ENCODE results near the gene MTX1.
A peak's percentile ranks its signal among the peaks of the same experiment; 100 is the strongest.
"Not testable (repeated sequence)": the region's sequence is repeated elsewhere in the genome, so short reads cannot be mapped to it uniquely, and the experiment has no call there.

Gene MTX1

DNA sequence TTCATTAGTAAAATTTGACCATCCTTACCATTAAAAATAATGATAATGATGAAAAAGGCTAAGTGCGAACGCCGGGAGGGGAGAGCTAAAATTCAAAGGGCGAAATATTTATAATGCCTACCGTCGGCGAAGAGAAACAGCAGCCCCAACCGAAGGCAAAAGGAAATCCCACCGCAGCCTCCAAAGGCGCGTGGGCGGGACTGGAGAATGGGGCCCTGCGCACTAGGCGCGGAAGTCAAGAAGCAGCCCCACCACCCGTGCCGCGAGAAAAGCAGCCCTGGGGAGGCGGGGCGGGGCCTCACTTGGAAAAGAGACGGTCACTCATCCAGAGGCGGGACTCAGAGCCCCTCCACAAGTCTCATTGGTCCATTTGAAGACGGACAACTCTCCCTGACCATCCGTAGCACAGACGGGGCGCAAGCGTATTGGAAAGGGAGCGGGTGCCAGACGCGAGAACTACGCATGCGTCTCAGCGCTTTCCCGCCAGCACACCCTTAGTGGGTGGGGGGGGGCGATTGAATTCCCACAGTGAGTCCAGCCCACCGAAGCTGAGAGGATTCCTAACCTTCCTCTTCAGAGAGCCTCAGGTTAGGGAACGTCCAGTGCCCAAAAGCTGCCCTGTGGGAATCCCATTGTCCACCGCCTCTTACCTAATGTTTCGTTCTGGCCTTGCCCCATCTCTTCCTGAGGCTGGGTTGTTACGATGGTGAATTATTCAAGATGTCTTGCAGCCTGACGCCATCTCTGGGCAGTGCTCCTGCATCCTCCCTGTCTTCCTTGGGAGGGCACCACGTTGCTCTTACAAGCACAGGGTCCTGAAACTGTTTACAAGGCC, 19.0 kb downstream of the MTX1 start:
- 0 to 2% methylated on average over 23 to 26 of the region's 42 CpGs for WGBS, 2 experiments (ENCODE audit: insufficient coverage in 2 of 2)
- Histone ChIP-seq H3K27ac (ENCODE audit: low read depth, low read length, severe bottlenecking) (peak overlapping the region; percentile 97), H3K4me1 (ENCODE audit: control insufficient read depth, insufficient read depth, low read length, poor library complexity, severe bottlenecking) (peaks cover 14% of the 10 kb centered on the region), H3K36me3 (ENCODE audit: control insufficient read depth, insufficient read depth, low read length) (no peaks in the 10 kb centered on the region), H3K9me3 (ENCODE audit: control insufficient read depth, low read length) (no peaks in the 10 kb centered on the region), H3K4me3 (ENCODE audit: extremely low read depth, insufficient read depth, low read length, poor library complexity, severe bottlenecking) (peak overlapping the region; percentile 74)

DNA sequence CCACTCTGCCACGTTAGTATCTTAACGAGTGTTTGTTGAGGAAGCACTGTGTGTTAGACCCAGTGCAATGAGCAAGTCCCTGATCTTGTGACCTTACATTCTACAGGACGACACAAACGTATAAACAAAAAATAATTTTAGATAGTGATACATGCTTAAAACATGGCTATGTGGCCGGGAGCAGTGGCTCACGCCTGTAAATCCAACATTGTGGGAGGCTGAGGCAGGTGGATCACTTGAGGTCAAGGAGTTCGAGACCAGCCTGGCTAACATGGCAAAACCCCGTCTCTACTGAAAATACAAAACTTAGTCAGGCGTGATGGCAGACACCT, 19.6 kb downstream of the MTX1 start:
- no peaks in the 10 kb centered on the region for H3K9me3 ChIP-seq (ENCODE audit: control insufficient read depth, low read length)
- H3K4me3 ChIP-seq (ENCODE audit: extremely low read depth, insufficient read depth, low read length, poor library complexity, severe bottlenecking): peak overlapping the region; percentile 74
- no peaks in the 10 kb centered on the region for H3K36me3 ChIP-seq (ENCODE audit: control insufficient read depth, insufficient read depth, low read length)
- H3K27ac ChIP-seq (ENCODE audit: low read depth, low read length, severe bottlenecking): peak overlapping the region; percentile 83
- 83 to 85% methylated on average over 7 to 8 of the region's 9 CpGs for WGBS, 2 experiments (ENCODE audit: insufficient coverage in 2 of 2)
- H3K4me1 ChIP-seq (ENCODE audit: control insufficient read depth, insufficient read depth, low read length, poor library complexity, severe bottlenecking): peaks cover 15% of the 10 kb centered on the region

DNA sequence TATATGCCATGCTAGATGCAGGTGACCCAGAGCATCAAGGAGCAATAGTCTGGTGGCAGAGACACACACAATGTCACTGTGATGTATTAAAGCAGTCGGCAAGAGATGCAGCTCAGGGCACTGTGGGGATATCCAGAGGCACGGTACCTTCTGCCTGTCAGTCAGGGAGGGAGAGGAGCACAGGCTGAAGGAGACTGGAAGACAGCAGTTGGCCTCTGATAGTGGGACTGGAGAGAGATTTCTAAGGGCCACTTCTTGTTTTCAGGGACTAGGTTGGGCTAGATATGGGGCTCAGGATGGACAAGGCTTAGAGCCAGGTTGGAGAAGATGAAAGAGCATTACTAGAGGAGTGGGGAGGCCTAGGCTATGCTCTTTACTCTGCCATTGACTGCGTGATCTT, 22.8 kb downstream of the MTX1 start:
- H3K27ac ChIP-seq (ENCODE audit: low read depth, low read length, severe bottlenecking); H3K4me1 ChIP-seq (ENCODE audit: control insufficient read depth, insufficient read depth, low read length, poor library complexity, severe bottlenecking); H3K36me3 ChIP-seq (ENCODE audit: control insufficient read depth, insufficient read depth, low read length); H3K9me3 ChIP-seq (ENCODE audit: control insufficient read depth, low read length); H3K4me3 ChIP-seq (ENCODE audit: extremely low read depth, insufficient read depth, low read length, poor library complexity, severe bottlenecking): not testable (repeated sequence)
- WGBS, 2 experiments (ENCODE audit: insufficient coverage in 2 of 2): 88% methylated on average over 2 to 3 of the region's 3 CpGs

DNA sequence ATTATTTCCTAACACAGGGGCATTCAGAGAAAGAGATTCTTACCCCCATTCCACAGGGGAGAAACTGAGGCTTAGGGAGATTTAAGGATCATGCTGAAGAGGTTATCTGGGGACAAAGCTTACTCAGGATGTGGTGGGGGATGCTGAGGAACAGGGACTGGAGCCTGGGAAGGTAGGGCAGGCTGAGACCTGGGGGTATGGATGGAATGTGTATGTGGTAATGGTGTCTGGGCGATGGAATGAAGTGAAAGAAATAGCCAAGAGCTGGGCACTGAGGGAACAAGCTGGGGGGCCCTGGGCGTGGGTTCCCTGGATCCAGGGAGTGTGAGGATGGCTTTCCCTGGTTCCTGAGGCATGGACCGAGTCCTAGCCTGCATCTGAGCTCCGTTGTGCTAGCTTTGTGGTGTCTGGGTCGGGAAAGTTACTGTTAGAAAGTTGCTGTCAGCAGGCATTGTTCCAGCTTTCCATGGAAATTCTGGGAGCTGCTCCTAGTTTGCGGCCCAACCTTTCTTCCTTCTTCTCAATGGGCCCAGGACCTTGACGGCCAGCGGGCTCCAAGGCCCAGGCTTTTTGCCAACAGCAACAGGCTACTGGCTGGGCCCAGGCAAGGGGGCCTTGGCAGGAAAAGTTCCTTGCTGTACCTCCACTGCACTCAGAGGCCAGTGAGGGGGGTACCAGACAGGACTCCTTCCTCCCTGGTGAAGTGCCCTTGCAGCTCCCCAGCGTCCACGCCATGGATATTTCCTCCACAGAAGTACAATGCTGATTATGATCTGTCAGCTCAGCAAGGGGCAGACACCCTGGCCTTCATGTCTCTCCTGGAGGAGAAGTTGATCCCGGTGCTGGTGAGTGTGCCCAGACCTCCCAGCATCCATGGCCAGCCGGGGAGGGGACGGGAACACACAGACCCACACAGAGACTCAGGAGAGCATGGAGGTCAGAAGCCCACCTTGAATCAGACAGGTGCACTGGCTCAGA, 23.8 kb downstream of the MTX1 start:
- not testable (repeated sequence) for H3K9me3 ChIP-seq (ENCODE audit: control insufficient read depth, low read length)

DNA sequence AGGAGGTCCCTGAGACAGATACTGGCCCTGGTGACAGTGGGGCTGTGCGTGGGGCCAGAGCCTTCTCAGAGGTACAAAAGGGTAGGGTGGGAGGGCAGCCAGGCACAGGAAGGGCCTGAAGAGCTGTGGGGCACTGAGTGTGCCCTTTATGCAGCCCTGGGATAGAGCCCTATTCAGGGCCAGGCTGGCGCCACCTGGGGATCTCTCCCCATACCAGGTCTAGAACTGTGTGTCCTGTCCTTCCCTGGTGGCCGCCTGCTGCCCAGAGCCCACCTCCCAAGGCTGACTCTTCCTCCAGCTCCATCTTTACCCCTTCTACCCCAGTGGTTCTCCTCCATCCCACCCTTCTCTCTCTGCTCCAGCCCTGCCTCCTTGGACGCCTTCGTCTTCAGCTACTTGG, 25.0 kb downstream of the MTX1 start:
- H3K4me3 ChIP-seq (ENCODE audit: extremely low read depth, insufficient read depth, low read length, poor library complexity, severe bottlenecking); H3K27ac ChIP-seq (ENCODE audit: low read depth, low read length, severe bottlenecking); H3K9me3 ChIP-seq (ENCODE audit: control insufficient read depth, low read length); H3K4me1 ChIP-seq (ENCODE audit: control insufficient read depth, insufficient read depth, low read length, poor library complexity, severe bottlenecking): not testable (repeated sequence)
- WGBS, 2 experiments (ENCODE audit: insufficient coverage in 2 of 2): 100% methylated on average over 1 of the region's 5 CpGs; no CpG with 5 or more reads in 1 of the 2 experiments
- H3K36me3 ChIP-seq (ENCODE audit: control insufficient read depth, insufficient read depth, low read length): peaks cover 20% of the 10 kb centered on the region

More for the DNA sequence above, 23.8 kb downstream of the MTX1 start:
- H3K27ac ChIP-seq (ENCODE audit: low read depth, low read length, severe bottlenecking); H3K4me3 ChIP-seq (ENCODE audit: extremely low read depth, insufficient read depth, low read length, poor library complexity, severe bottlenecking); H3K4me1 ChIP-seq (ENCODE audit: control insufficient read depth, insufficient read depth, low read length, poor library complexity, severe bottlenecking): not testable (repeated sequence)
- WGBS, 2 experiments (ENCODE audit: insufficient coverage in 2 of 2): 92 to 97% methylated on average over 6 to 7 of the region's 13 CpGs
- H3K36me3 ChIP-seq (ENCODE audit: control insufficient read depth, insufficient read depth, low read length): peaks cover 15% of the 10 kb centered on the region

DNA sequence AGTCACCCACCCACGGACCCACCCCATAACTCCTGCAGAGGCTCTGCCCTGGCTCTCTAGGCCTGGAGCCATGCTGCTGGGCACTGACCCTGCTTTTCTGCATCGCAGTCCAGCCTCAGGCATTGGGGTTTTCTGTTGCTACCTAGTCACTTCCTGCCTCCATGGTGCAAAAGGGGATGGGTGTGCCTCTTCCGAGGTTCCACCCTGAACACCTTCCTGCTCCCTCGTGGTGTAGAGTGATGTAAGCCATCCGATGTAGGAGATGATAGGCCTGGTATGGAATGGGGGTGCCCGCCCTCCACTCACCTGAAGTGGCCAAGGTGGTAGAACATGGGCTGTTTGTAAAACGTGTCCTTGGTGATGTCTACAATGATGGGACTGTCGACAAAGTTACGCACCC, 26.9 kb downstream of the MTX1 start:
- not testable (repeated sequence) for H3K4me3 ChIP-seq (ENCODE audit: extremely low read depth, insufficient read depth, low read length, poor library complexity, severe bottlenecking); H3K4me1 ChIP-seq (ENCODE audit: control insufficient read depth, insufficient read depth, low read length, poor library complexity, severe bottlenecking); H3K9me3 ChIP-seq (ENCODE audit: control insufficient read depth, low read length); H3K27ac ChIP-seq (ENCODE audit: low read depth, low read length, severe bottlenecking)
- WGBS, 2 experiments (ENCODE audit: insufficient coverage in 2 of 2): 87 to 95% methylated on average over 3 to 4 of the region's 9 CpGs
- peaks cover 23% of the 10 kb centered on the region for H3K36me3 ChIP-seq (ENCODE audit: control insufficient read depth, insufficient read depth, low read length)

DNA sequence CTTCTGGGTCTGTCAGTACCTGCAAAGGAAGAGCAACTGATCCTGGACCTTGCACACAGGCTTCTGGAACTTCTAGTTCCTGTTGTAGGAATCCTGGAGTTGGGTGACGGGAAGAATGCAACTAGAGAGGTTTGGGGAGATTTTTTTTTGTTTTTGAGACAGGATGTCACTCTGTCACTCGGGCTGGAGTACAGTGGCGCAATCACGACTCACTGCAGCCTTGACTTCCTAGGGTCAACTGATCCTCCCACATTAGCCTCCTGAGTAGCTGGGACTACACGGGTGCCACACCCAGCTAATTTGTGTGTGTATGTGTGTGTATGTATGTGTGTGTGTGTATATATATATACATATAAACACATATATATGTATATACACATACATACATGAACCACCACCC, 28.0 kb downstream of the MTX1 start:
- Histone ChIP-seq H3K9me3 (ENCODE audit: control insufficient read depth, low read length) (no peaks in the 10 kb centered on the region), H3K27ac (ENCODE audit: low read depth, low read length, severe bottlenecking) (no peak overlapping the region), H3K4me1 (ENCODE audit: control insufficient read depth, insufficient read depth, low read length, poor library complexity, severe bottlenecking) (peaks cover 6% of the 10 kb centered on the region), H3K36me3 (ENCODE audit: control insufficient read depth, insufficient read depth, low read length) (peaks cover 23% of the 10 kb centered on the region), H3K4me3 (ENCODE audit: extremely low read depth, insufficient read depth, low read length, poor library complexity, severe bottlenecking) (no peak overlapping the region)
- WGBS, 2 experiments (ENCODE audit: insufficient coverage in 2 of 2): 95 to 100% methylated on average over 3 of the region's 5 CpGs

DNA sequence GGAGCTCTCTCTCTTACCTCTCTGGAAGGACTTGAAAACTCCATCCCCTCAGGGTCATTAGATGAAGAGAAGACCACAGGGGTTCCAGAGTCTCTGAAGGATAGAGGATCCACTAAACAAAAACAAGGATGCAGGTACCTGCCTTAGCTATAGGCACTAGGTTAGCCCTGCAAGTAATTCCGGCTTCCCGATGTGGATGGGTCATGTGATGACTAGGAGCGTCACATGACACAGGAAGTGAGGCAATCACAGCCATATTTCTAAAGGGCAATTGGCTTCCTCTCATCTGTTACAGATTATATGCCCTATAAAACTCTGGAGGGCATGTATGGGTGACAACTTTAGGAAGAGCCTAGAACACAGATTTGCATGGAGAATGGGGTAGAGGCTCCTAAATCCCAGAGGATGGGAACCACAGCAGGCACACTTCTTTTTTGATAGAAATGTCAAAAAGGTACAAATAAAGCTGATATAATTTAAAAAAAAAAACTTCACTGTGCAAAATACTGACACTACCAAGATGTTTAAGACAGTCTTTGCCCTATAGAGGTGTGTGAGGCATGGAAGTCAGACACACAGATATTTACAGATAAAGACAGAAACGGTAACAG, 32.7 kb downstream of the MTX1 start:
- WGBS, 2 experiments (ENCODE audit: insufficient coverage in 2 of 2): 22 to 23% methylated on average over 4 of the region's 4 CpGs
- H3K27ac ChIP-seq (ENCODE audit: low read depth, low read length, severe bottlenecking): peak overlapping the region; percentile 57
- H3K4me1 ChIP-seq (ENCODE audit: control insufficient read depth, insufficient read depth, low read length, poor library complexity, severe bottlenecking): peaks cover 11% of the 10 kb centered on the region
- peak overlapping the region; percentile 33 for H3K4me3 ChIP-seq (ENCODE audit: extremely low read depth, insufficient read depth, low read length, poor library complexity, severe bottlenecking)
- peaks cover 22% of the 10 kb centered on the region for H3K36me3 ChIP-seq (ENCODE audit: control insufficient read depth, insufficient read depth, low read length)
- no peaks in the 10 kb centered on the region for H3K9me3 ChIP-seq (ENCODE audit: control insufficient read depth, low read length)

DNA sequence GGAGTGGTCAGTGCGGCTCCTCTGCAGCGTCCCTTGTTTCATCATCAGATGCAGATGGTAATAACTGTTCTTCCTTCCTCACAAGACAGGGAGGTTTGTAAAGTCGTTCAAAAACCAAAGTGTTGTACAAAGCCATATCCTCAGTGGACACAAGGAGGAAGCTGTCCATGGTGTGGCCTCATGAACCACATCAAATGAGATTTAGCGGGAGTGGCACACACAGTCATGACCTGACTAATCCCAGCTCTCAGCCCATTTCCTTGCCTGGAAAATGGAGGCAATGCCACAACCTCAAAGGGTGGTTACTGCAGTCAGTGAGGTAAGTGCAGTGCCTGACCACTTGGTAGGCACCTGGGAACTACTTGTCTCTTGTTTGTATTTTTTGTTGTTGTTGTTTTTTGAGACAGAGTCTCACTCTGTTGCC, 33.4 kb downstream of the MTX1 start:
- Histone ChIP-seq H3K4me3 (ENCODE audit: extremely low read depth, insufficient read depth, low read length, poor library complexity, severe bottlenecking) (no peak overlapping the region), H3K4me1 (ENCODE audit: control insufficient read depth, insufficient read depth, low read length, poor library complexity, severe bottlenecking) (peaks cover 11% of the 10 kb centered on the region), H3K27ac (ENCODE audit: low read depth, low read length, severe bottlenecking) (no peak overlapping the region), H3K9me3 (ENCODE audit: control insufficient read depth, low read length) (no peaks in the 10 kb centered on the region), H3K36me3 (ENCODE audit: control insufficient read depth, insufficient read depth, low read length) (peaks cover 21% of the 10 kb centered on the region)
- WGBS, 2 experiments (ENCODE audit: insufficient coverage in 2 of 2): 73 to 86% methylated on average over 3 of the region's 4 CpGs

DNA sequence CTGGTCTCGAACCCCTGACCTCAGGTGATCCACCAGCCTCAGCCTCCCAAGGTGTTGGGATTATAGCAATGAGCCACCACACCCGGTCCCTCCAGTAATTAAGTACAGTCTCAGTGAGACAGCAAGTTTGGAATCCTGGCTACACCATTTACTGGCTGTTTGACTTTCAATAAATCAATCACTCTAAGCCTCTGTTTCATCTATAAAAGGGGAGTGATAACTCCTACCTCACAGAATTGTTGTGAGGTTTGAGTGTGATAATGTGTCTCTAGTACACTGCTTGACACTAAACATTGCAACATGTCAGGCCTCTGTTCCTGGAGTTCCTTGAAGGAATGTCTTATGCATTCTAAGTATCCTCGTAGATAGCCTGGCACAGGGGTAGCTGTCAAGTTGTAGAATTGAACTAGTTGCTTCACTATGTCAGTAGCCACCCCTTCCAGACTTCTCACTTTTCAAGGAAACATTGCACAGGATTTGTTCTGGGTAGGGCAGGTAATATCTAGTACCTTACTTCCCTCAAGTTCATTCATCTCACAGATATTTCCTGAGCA, 34.4 kb downstream of the MTX1 start:
- H3K4me3 ChIP-seq (ENCODE audit: extremely low read depth, insufficient read depth, low read length, poor library complexity, severe bottlenecking): peak overlapping the region; percentile 64
- H3K36me3 ChIP-seq (ENCODE audit: control insufficient read depth, insufficient read depth, low read length): peaks cover 23% of the 10 kb centered on the region
- peak overlapping the region; percentile 66 for H3K27ac ChIP-seq (ENCODE audit: low read depth, low read length, severe bottlenecking)
- no peaks in the 10 kb centered on the region for H3K9me3 ChIP-seq (ENCODE audit: control insufficient read depth, low read length)
- WGBS, 2 experiments (ENCODE audit: insufficient coverage in 2 of 2): 100% methylated on average over 2 of the region's 3 CpGs; no CpG with 5 or more reads in 1 of the 2 experiments
- H3K4me1 ChIP-seq (ENCODE audit: control insufficient read depth, insufficient read depth, low read length, poor library complexity, severe bottlenecking): peaks cover 11% of the 10 kb centered on the region

Measured in mesodermal cell (in vitro differentiated cells).